Measurements from ENCODE around the gene WFDC8.

Gene WFDC8

DNA sequence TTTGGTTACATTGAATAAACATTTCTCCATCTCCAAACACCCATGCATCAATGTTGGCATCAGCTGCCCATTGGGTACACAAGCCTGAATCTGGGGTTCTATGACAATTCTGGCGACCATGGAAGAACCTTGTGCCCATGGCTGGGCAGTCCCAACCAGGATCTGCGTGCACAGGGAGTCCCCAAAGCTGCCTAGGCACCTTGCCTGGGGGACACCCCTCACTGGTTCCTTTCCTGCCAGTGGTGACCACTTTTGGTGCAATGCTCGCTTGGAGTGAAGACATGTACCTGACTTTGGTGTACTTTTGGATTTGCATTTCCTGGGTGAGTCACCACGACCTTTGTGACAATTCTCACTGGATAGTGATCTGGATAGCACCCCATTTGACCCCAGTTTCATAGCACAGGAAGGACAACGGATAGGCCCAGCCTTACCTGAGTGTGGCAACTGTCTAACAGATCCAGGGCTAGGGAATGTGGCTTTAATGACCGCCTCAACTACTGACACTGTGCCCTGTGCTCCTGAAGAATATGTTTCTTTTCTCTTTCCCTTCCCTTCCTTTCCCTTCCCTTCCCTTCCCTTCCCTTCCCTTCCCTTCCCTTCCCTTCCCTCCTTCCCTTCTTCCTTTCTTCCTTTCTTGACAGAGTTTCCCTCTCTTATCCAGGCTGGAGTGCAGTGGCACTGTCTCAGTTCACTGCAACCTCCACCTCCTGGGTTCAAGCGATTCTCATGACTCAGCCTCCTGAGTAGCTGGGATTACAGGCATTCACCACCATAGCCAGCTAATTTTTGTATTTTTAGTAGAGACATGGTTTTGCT lies 70.8 kb downstream of the WFDC8 start:
- Histone ChIP-seq H3K27ac (no peak overlapping the region), H3K27me3 (peaks cover 0 to 8% of the 10 kb centered on the region in 2 donors), H3K36me3 (no peaks in the 10 kb centered on the region), H3K9me3 (no peaks in the 10 kb centered on the region), H3K4me3 (no peak overlapping the region), H3K4me1 (no peaks in the 10 kb centered on the region)
- intact Hi-C loops (cut with DNase I; ENCODE audit: low total_unique reads), result no loop called here
- TF ChIP-seq, protein P1, sequence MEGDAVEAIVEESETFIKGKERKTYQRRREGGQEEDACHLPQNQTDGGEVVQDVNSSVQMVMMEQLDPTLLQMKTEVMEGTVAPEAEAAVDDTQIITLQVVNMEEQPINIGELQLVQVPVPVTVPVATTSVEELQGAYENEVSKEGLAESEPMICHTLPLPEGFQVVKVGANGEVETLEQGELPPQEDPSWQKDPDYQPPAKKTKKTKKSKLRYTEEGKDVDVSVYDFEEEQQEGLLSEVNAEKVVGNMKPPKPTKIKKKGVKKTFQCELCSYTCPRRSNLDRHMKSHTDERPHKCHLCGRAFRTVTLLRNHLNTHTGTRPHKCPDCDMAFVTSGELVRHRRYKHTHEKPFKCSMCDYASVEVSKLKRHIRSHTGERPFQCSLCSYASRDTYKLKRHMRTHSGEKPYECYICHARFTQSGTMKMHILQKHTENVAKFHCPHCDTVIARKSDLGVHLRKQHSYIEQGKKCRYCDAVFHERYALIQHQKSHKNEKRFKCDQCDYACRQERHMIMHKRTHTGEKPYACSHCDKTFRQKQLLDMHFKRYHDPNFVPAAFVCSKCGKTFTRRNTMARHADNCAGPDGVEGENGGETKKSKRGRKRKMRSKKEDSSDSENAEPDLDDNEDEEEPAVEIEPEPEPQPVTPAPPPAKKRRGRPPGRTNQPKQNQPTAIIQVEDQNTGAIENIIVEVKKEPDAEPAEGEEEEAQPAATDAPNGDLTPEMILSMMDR (IDR thresholded peaks at IDR 0.05), result no peak
- no peak for DNase-seq

DNA sequence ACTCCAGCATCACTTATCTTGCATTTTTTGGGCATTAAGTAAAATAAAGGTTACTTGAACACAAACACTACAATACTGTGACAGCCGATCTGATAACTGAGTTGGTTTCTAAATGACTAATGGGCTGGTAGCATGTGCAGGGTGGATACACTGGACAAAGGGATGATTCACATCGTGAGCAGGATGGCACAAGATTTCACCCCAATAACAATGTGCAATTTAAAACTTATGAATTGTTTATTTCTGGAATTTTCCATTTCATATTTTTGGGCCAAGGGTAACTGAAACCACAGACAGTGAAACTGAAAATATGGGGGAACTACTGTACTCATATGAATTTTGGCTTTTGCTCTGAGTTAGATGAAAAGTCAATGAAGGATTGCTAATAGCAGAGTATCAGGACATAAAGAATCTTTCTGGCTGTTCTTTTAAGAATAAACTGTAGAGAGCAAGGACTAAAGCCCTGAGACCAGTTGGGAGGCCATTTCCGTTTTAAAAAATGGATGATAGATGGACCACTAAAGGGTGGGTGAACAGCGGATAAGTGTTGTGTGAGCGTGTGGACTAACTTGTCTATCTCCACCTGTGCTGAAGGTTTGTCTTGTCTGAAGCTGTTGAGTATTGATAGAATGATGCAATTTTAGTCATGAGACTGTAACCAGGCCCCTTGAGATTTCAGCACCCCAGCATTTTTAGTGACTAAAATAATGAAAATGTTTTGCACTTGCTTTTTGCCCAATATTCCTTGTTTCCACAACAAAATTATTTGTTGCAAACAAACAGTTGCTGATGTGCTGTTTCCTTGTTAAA lies 71.9 kb downstream of the WFDC8 start:
- H3K4me3 ChIP-seq, result no peak overlapping the region
- H3K4me1 ChIP-seq, result no peaks in the 10 kb centered on the region
- H3K27ac ChIP-seq, result no peak overlapping the region
- no peaks in the 10 kb centered on the region for H3K9me3 ChIP-seq
- H3K27me3 ChIP-seq, result peaks cover 0 to 8% of the 10 kb centered on the region in 2 donors
- DNase-seq, result no peak
- H3K36me3 ChIP-seq, result no peaks in the 10 kb centered on the region
- TF ChIP-seq, protein P1 (IDR thresholded peaks at IDR 0.05), result no peak
- intact Hi-C loops (cut with DNase I; ENCODE audit: low total_unique reads), result no loop called here

DNA sequence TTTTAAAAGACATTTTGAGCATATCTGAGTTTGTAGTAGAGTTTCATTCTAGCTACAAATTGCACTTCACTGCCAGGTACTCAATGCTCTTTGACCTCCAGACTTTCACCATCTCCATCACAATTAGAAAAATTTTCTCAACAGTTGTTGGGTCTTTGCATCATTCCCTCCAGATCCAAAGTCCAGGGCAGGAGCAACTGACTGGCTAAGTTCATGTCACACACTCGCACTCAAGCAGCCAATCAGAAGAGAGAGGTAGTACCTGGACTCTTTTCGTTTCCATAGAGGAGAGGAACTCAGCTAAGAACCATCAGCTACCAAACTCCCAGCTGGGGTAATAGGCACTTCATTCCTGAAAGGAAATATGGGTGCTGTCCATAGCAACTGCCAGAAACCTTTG lies 72.7 kb downstream of the WFDC8 start:
- TF ChIP-seq, protein P1 (IDR thresholded peaks at IDR 0.05), result no peak
- no peaks in the 10 kb centered on the region for H3K9me3 ChIP-seq
- intact Hi-C loops (cut with DNase I; ENCODE audit: low total_unique reads), result no loop called here

DNA sequence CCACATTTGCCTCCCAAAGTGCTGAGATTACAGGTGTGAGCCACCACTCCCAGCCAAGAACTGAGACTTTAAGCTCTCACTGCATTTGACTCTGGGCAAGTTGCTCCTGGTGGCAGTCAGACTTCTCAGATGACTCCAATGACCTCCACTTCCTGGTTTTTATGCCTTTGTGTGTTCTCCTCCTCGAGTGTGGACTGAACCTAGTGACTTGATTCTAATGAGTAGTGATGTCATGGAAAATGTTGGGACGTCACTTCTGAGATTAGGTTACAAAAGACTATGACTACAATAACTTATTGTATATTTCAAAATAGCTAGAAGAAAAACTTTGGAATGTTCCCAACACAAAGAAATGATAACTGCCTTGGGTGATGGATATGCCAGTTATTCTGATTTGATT lies 75.7 kb downstream of the WFDC8 start:
- Histone ChIP-seq H3K27me3 (peaks cover 0 to 32% of the 10 kb centered on the region in 2 donors), H3K27ac (no peak overlapping the region), H3K4me3 (no peak overlapping the region), H3K4me1 (no peaks in the 10 kb centered on the region), H3K36me3 (no peaks in the 10 kb centered on the region), H3K9me3 (no peaks in the 10 kb centered on the region)
- intact Hi-C loops (cut with DNase I; ENCODE audit: low total_unique reads), result no loop called here
- TF ChIP-seq, protein P1 (IDR thresholded peaks at IDR 0.05), result no peak
- no peak for DNase-seq

More for the DNA sequence above, 72.7 kb downstream of the WFDC8 start:
- Histone ChIP-seq H3K4me3 (no peak overlapping the region), H3K27ac (no peak overlapping the region), H3K4me1 (no peaks in the 10 kb centered on the region), H3K27me3 (peaks cover 0 to 10% of the 10 kb centered on the region in 2 donors), H3K36me3 (no peaks in the 10 kb centered on the region)
- no peak for DNase-seq

DNA sequence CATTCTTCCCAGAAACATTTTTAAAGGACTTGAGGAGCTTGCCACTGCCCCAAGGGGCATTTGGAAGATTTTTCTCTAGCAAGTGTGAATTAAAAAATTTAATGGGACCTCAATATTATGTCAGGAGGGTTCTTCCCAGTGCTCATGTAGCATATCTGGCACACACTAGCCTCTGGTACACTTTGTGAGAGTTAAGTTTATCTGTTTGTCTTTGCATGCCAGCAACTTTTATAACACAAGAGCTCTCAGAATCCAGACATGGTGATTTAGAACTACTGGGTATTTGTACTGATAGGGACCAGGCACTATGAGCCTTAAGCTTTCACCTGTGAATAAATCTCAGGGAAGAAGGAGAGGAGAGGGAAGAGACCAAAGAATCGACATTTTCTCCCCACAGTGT lies 76.5 kb downstream of the WFDC8 start:
- Histone ChIP-seq H3K4me1 (no peaks in the 10 kb centered on the region), H3K27ac (no peak overlapping the region), H3K36me3 (no peaks in the 10 kb centered on the region), H3K4me3 (no peak overlapping the region), H3K27me3 (peaks cover 0 to 38% of the 10 kb centered on the region in 2 donors), H3K9me3 (no peaks in the 10 kb centered on the region)
- no peak for DNase-seq
- TF ChIP-seq, protein P1 (IDR thresholded peaks at IDR 0.05), result no peak
- intact Hi-C loops (cut with DNase I; ENCODE audit: low total_unique reads), result no loop called here

Data from tibial artery (tissue), 4 donors.